Ishikawa (cell line): ENCODE results near the gene ADPRM.

ENCODE experiments used
- CEBPB ChIP-seq: IDR thresholded peaks from 2 replicates; pipeline ENCODE4 v1.6.1; 2012
- CREB1 ChIP-seq: IDR thresholded peaks from 2 replicates; pipeline ENCODE4 v1.6.1; 2012; ENCODE audit warnings: low read depth
- EP300 ChIP-seq: IDR thresholded peaks from 2 replicates; pipeline ENCODE4 v1.6.1; 2012; ENCODE audit warnings: borderline replicate concordance
- MAX ChIP-seq: IDR thresholded peaks from 2 replicates; pipeline ENCODE4 v1.6.1; 2012
- NFIC ChIP-seq: IDR thresholded peaks from 2 replicates; pipeline ENCODE4 v1.6.1; 2012
- RAD21 ChIP-seq: IDR thresholded peaks from 2 replicates; pipeline ENCODE4 v1.6.1; 2012; ENCODE audit warnings: low read depth
- REST ChIP-seq: IDR thresholded peaks from 2 replicates; pipeline ENCODE4 v1.6.1; 2012; ENCODE audit warnings: low read depth, mild to moderate bottlenecking
- TAF1 ChIP-seq: IDR thresholded peaks from 2 replicates; pipeline ENCODE4 v1.6.1; 2012; ENCODE audit warnings: low read depth, mild to moderate bottlenecking
- TCF12 ChIP-seq: IDR thresholded peaks from 2 replicates; pipeline ENCODE4 v1.6.1; 2012; ENCODE audit warnings: low read depth
- TEAD4 ChIP-seq: IDR thresholded peaks from 2 replicates; pipeline ENCODE4 v1.6.1; 2012
- USF1 ChIP-seq: IDR thresholded peaks from 2 replicates; pipeline ENCODE4 v1.6.1; 2012
- ZBTB7A ChIP-seq: IDR thresholded peaks from 2 replicates; pipeline ENCODE4 v1.6.1; 2012; ENCODE audit warnings: low read depth

GRCh38 chr17:10648956-10649355 is 48.4 kb upstream of the ADPRM start:
- TF ChIP-seq REST (no peak), MAX (no peak), EP300 (no peak), TEAD4 (no peak), CREB1 (no peak), USF1 (no peak), RAD21 (no peak), TCF12 (no peak), TAF1 (no peak), NFIC (no peak), CEBPB (no peak), ZBTB7A (no peak)
